Pulmonary artery endothelial cell (primary cell): Measurements from ENCODE around the gene FAM163B. TPM values are rescaled to one million over a fixed set of nuclear protein-coding genes. Genes with fewer than 3 reads are reported as not detected.

Experiments used
- DNase-seq: peaks from one replicate; pipeline ENCODE4 v3.0.0-alpha.2; 2011; ENCODE audit warnings: low read depth, low spot score
- total RNA-seq: library from RNA; depleted of rRNA; stranded (reverse); fragments of >200 nt; gene quantifications from 2 replicates; pipeline ENCODE4 v1.2.3, GENCODE V29; 2014

The FAM163B gene
- total RNA-seq, 1 donor from 2014 or later: not detected

- no peak for DNase-seq
Observed at GRCh38 chr9:133616643-133617405, 7.6 kb upstream of the FAM163B start.

GRCh38 chr9:133615606-133616188 is 6.5 kb upstream of the FAM163B start:
- DNase-seq: no peak

GRCh38 chr9:133615186-133615585 is 6.0 kb upstream of the FAM163B start:
- no peak for DNase-seq

GRCh38 chr9:133614678-133615077 is 5.5 kb upstream of the FAM163B start:
- DNase-seq: no peak

GRCh38 chr9:133614056-133614455 is 4.9 kb upstream of the FAM163B start:
- no peak for DNase-seq

- DNase-seq: no peak
Observed at GRCh38 chr9:133613432-133613831, 4.2 kb upstream of the FAM163B start.

- DNase-seq: no peak
Observed at GRCh38 chr9:133612816-133613215, 3.6 kb upstream of the FAM163B start.

- DNase-seq: no peak
Observed at GRCh38 chr9:133612051-133612450, 2.9 kb upstream of the FAM163B start.

GRCh38 chr9:133610845-133611244 is 1.7 kb upstream of the FAM163B start:
- no peak for DNase-seq

GRCh38 chr9:133608889-133609288 is 300 bp downstream of the FAM163B start:
- DNase-seq: no peak

GRCh38 chr9:133608382-133608781 is 807 bp downstream of the FAM163B start:
- DNase-seq: no peak

- no peak for DNase-seq
Observed at GRCh38 chr9:133607976-133608375, 1.2 kb downstream of the FAM163B start.

GRCh38 chr9:133607381-133607780 is 1.8 kb downstream of the FAM163B start:
- DNase-seq: no peak

- no peak for DNase-seq
Observed at GRCh38 chr9:133606708-133607025, 2.5 kb downstream of the FAM163B start.

- DNase-seq: no peak
Observed at GRCh38 chr9:133605856-133606707, 3.1 kb downstream of the FAM163B start.

- DNase-seq: no peak
Observed at GRCh38 chr9:133605446-133605845, 3.7 kb downstream of the FAM163B start.

GRCh38 chr9:133604856-133605255 is 4.3 kb downstream of the FAM163B start:
- DNase-seq: no peak

- no peak for DNase-seq
Observed at GRCh38 chr9:133604214-133604613, 5.0 kb downstream of the FAM163B start.

- DNase-seq: no peak
Observed at GRCh38 chr9:133603135-133603927, 5.9 kb downstream of the FAM163B start.

- no peak for DNase-seq
Observed at GRCh38 chr9:133602277-133602676, 6.9 kb downstream of the FAM163B start.

GRCh38 chr9:133601746-133602145 is 7.4 kb downstream of the FAM163B start:
- no peak for DNase-seq

GRCh38 chr9:133600739-133601138 is 8.4 kb downstream of the FAM163B start:
- DNase-seq: no peak
